NCI-H510A (cell line): Measurements from ENCODE around the gene FKBP5.
"Not testable (repeated sequence)": the region's sequence is repeated elsewhere in the genome, so short reads cannot be mapped to it uniquely, and the experiment has no call there.

ENCODE experiments used
- DNase-seq: peaks from one replicate; lab custom pipeline; 2025; lab: John Stamatoyannopoulos, UW

Gene FKBP5

GRCh38 chr6:35723587-35723986 is 34.9 kb upstream of the FKBP5 start:
- no peak for DNase-seq

DNA sequence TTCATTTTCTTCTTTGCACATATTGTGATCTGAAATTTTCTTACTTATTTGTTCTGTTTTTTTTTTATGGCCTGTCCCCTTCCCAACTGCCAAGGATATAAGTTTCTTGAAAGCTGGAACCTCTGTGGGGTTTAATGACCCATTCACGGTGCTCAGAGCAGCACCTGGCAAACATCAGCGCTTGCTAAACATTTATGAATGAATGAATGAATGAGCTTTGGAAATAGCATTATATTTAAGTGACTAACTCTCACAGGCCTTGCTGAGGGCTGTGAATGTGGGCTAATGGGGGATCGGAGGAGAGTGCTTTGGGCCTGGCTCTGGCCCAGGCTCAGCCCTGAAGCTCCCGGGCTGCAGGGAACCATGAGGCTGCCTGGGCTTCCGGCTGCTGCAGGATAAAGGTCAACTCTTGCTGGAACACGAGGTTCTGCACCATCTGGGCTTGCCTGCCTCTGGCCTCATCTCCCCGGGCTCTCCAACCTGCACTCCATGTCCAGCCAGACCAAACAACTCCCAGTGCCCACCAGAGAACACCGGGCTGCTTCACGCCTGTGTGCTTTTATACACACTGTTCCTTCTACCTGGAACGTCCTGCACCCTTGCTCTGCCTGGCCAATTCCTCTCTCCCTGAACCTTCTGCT is 33.5 kb upstream of the FKBP5 start:
- DNase-seq: no peak

- no peak for DNase-seq
Measured at GRCh38 chr6:35719830-35720733, 31.4 kb upstream of the FKBP5 start.

DNA sequence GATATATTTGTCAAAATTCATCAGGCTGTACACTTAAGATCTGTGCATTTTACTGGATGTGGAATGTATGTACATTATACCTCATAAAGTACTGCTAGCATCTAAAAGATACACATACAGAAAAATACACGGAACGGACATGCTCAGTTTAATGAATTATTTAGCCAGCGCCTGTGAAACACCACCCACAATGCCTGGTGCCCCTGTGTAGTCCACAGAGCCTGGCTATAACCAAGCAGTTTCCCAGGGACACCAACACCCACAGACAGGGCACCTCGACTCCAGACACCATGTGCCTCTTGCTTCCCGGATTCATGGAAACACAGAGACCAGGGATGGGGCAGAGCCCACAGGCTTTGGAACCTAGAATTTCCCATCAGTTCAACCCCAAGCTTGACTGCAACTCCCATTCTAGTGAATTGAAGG is 30.7 kb upstream of the FKBP5 start:
- no peak for DNase-seq

- DNase-seq: no peak
Measured at GRCh38 chr6:35718911-35719381, 30.2 kb upstream of the FKBP5 start.

DNA sequence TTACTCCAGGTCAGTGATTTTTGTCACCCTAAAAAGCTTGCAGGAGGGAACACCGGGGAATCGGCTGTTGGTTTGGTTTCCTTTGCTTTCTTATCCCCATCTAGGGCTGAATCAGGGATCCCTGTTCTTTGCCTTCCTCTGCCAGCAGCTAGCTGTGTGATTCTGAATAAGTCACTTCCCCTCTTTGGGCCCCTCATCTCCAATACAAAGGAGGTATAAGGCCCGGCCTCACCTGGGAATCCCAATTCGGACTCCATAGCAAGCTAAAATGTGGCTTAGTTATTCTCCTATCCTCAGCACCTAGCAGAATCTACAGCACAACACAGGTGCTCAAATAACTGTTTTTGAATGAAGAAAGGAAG is 29.6 kb upstream of the FKBP5 start:
- DNase-seq: no peak

GRCh38 chr6:35717449-35718374 is 29.0 kb upstream of the FKBP5 start:
- no peak for DNase-seq

DNA sequence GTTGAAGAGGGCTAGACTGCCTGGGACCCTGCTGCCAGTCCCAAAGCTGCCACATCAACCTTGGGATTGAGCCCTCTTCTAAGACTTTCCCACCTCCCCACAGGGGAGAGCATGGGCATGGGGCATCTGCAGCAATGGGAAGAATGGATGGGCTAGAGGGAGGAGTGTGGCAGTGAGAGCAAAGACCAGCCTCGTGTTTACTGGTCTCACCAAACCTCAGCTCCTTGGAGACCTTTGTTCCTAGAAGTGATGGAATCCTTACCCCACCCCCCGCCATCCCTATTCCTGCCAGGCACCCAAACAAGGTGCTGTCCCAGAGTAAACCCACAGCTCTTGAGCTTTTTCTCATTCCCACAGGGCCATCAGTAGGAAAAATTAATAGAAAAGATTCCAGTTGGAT is 28.1 kb upstream of the FKBP5 start:
- DNase-seq: no peak

DNA sequence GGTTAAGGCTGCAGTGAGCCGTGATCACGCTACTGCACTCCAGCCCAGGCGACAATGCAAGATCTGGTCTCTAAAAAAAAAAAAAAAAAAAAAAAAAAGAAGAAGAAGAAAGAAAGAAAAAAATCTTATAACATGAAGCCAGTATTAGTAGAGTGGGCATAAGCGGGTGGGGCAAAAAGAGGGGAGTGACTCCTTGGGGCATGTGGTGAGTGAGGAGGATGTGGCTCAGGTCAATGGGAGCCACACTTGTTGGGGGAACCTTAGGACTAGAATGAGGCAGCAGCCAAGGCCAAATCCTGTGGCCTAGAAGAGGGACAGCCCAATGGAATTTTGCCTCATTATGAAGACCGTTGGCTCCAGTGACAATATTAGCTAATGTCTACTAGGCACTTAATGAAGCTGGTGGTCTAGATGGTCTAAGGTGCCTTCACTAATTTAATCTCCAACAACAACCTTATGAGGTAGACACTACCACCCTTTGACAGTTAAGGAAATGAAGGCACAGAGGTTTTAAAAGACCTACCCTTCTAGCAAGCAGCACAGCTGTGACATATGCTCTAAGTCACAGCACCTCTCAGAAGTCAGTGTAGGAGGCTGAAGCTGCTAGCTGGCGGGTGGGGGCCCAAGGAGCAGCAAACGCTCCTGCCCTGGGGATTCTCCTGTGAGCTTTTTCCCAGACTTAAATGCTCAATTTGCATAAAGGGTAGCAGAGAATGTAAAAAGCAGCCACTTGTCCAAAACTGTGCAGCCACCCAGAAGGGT is 24.5 kb upstream of the FKBP5 start:
- DNase-seq: no peak

- no peak for DNase-seq
Measured at GRCh38 chr6:35711731-35712130, 23.0 kb upstream of the FKBP5 start.

DNA sequence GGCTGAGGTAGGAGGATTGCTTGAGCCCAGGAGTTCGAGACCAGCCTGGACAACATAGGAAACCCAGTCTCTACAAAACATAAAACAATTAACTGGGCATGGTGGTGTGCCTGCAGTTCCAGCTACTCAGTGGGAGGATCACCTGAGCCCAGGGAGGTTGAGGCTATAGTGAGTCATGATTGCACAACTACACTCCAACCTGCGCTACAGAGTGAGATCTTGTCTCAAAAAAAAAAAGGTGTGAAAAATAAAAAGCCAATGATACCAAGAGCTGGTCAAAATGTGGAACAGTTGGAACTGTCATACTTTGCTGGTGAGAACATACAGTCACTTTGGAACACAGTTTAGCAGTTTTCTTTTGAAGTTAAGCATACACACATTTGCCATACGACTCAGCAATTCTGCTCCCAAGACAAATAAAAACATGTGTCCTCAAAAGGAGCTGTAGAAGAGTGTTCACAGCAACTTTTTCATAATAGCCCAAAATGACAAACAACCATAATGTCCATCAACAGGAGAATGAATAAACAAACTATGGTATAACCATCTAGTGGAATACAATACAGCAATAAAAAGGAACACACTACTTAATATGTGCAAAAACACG is 21.6 kb upstream of the FKBP5 start:
- no peak for DNase-seq

GRCh38 chr6:35708585-35708984 is 19.9 kb upstream of the FKBP5 start:
- no peak for DNase-seq

GRCh38 chr6:35707714-35708407 is 19.1 kb upstream of the FKBP5 start:
- no peak for DNase-seq

- no peak for DNase-seq
Measured at GRCh38 chr6:35706468-35706867, 17.8 kb upstream of the FKBP5 start.

- DNase-seq: no peak
Measured at GRCh38 chr6:35703554-35703953, 14.8 kb upstream of the FKBP5 start.

DNA sequence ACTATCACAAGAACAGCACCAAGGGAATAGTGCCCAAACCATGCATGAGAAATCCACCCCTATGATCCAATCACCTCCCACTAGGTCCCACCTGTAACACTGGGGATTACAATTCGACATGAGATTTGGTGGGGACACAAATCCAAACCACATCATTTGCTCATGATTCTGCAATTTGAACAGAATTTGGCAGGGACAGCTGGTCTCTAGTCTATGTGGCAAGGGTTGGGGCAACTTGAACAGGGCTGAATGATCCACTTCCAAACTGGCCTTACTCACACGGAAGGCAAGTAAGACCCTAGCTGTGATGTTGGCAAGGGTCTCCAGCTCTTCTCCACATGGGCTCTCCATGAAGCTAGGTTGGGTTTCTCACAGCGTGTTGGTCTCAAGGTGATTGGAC is 10.1 kb upstream of the FKBP5 start:
- no peak for DNase-seq

DNA sequence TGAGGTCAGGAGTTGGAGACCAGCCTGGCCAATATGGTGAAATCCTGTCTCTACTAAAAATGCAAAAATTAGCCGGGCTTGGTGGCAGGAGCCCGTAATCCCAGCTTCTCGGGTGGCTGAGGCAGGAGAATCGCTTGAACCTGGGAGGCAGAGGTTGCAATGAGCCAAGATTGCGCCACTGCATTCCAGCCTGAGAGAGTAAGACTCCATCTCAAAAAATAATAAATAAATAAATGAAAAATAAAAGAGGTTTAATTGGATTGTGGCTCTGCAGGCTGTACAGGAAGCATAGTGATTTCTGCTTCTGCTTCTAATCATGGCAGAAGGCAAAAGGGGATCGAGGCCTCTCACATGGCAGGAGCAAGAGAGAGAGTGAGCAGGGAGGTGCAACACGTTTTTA is 9.7 kb upstream of the FKBP5 start:
- DNase-seq: not testable (repeated sequence)

GRCh38 chr6:35694462-35694861 is 5.7 kb upstream of the FKBP5 start:
- no peak for DNase-seq

GRCh38 chr6:35691027-35691824 is 2.5 kb upstream of the FKBP5 start:
- no peak for DNase-seq

DNA sequence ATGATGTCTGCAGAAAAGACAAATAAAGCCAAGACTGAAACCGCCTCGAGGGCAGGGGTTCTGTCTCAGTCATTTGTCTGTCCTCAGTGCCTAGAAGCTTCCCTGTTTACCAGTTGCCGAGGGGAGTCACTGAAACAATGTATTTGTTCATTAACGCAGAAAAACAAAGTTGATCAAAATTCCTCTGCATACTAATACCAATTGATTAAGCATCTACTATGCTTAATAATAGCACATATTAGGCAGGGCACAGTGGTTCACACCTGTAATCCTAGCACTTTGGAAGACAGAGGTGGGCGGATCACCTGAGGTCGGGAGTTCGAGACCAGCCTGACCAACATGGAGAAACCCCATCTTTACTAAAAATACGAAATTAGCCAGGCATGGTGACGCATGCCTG is 1.8 kb upstream of the FKBP5 start:
- no peak for DNase-seq
